Chondrocyte (in vitro differentiated cells): Measurements from ENCODE around the gene SYNPO2. TPM values are rescaled to one million over a fixed set of nuclear protein-coding genes. Genes with fewer than 3 reads are reported as not detected.
"Not testable (repeated sequence)": the region's sequence is repeated elsewhere in the genome, so short reads cannot be mapped to it uniquely, and the experiment has no call there.

Source experiments
- DNase-seq: peaks from one replicate; pipeline ENCODE4 v3.0.0; 2021; ENCODE audit warnings: mixed read lengths, low spot score
- H3K27ac Mint-ChIP-seq: one replicate; pipeline ENCODE4 v1.8.0; 2021; ENCODE audit warnings: mild to moderate bottlenecking, moderate library complexity, mixed read lengths; ENCODE audit not compliant: unreplicated experiment
- H3K27me3 Mint-ChIP-seq: 2 replicates; pipeline ENCODE4 v1.8.0; 2021; ENCODE audit warnings: low read depth, mixed read lengths
- H3K36me3 Mint-ChIP-seq: 2 replicates; pipeline ENCODE4 v1.8.0; 2021; ENCODE audit warnings: low read depth, mixed read lengths
- H3K4me1 Mint-ChIP-seq: 2 replicates; pipeline ENCODE4 v1.8.0; 2021; ENCODE audit warnings: low read depth, mild to moderate bottlenecking, mixed read lengths
- H3K4me3 Mint-ChIP-seq: one replicate; pipeline ENCODE4 v1.8.0; 2021; ENCODE audit warnings: mild to moderate bottlenecking, moderate library complexity, mixed read lengths; ENCODE audit not compliant: unreplicated experiment
- H3K9me3 Mint-ChIP-seq: 2 replicates; pipeline ENCODE4 v1.8.0; 2021; ENCODE audit warnings: low read depth, mixed read lengths
- total RNA-seq: library from RNA; stranded (reverse); gene quantifications from 3 replicates; pipeline ENCODE4 v1.2.1, GENCODE V29; 2021
- TF ChIP-seq, protein P1 (sequence below): fragments of 200-600 bp; sonication (generic); IDR thresholded peaks from 2 replicates; pipeline ENCODE4 v1.5.0; 2021; ENCODE audit warnings: antibody characterized with exemption, mild to moderate bottlenecking, moderate library complexity

The SYNPO2 gene
- total RNA-seq, 1 donor from 2014 or later = 21.5 TPM

DNA sequence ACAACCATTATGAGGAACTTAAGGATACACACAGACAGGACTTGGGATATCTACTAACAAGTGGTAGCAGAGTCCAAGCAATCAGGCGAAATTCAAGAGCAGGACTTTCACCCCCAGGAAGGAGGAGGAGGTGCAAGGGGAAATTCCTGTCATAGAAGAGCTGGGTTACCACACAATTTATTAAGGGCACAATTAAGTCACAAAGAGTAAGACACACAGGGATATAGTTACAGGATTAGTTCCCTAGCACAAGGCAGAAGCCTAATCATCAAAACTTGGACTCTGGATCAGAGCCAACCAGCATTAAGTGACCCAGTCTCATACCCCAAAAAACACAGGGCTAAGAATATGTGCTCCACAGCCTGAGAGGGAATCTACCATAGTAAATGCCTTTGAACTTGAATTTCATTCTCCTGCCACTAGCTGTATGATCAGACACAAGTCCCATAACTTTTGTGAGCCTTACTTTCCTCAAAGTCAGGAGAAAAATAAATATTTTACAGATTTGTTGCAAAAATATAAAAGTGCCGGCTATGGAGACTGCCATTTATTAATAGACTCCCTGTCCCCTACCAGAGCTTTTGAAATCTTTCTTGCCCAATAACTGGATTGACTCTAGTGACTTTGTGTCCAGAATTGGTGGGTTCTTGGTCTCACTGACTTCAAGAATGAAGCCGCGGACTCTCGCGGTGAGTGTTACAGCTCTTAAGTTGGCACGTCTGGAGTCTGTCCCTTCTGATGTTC is 87.0 kb downstream of the SYNPO2 start:
- H3K4me3 Mint-ChIP-seq = no peak overlapping the region
- peaks cover 39% of the 10 kb centered on the region for H3K4me1 Mint-ChIP-seq
- H3K36me3 Mint-ChIP-seq = no peaks in the 10 kb centered on the region
- no peaks in the 10 kb centered on the region for H3K9me3 Mint-ChIP-seq
- no peak for DNase-seq
- TF ChIP-seq, protein P1, sequence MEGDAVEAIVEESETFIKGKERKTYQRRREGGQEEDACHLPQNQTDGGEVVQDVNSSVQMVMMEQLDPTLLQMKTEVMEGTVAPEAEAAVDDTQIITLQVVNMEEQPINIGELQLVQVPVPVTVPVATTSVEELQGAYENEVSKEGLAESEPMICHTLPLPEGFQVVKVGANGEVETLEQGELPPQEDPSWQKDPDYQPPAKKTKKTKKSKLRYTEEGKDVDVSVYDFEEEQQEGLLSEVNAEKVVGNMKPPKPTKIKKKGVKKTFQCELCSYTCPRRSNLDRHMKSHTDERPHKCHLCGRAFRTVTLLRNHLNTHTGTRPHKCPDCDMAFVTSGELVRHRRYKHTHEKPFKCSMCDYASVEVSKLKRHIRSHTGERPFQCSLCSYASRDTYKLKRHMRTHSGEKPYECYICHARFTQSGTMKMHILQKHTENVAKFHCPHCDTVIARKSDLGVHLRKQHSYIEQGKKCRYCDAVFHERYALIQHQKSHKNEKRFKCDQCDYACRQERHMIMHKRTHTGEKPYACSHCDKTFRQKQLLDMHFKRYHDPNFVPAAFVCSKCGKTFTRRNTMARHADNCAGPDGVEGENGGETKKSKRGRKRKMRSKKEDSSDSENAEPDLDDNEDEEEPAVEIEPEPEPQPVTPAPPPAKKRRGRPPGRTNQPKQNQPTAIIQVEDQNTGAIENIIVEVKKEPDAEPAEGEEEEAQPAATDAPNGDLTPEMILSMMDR = no peak
- H3K27me3 Mint-ChIP-seq = no peaks in the 10 kb centered on the region
- H3K27ac Mint-ChIP-seq = no peak overlapping the region

DNA sequence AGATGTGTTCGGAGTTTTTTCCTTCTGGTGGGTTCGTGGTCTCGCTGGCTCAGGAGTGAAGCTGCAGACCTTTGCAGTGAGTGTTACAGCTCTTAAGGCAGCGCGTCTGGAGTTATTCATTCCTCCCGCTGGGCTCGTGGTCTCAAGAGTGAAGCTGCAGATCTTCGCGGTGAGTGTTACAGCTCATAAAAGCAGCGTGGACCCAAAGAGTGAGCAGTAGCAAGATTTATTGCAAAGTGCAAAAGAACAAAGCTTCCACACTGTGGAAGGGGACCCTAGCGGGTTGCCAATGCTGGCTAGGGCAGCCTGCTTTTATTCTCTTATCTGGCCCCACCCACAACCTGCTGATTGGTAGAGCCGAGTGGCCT is 87.5 kb downstream of the SYNPO2 start:
- not testable (repeated sequence) for H3K4me3 Mint-ChIP-seq, H3K27ac Mint-ChIP-seq, H3K36me3 Mint-ChIP-seq, H3K27me3 Mint-ChIP-seq, DNase-seq, H3K9me3 Mint-ChIP-seq
- peaks cover 43% of the 10 kb centered on the region for H3K4me1 Mint-ChIP-seq

DNA sequence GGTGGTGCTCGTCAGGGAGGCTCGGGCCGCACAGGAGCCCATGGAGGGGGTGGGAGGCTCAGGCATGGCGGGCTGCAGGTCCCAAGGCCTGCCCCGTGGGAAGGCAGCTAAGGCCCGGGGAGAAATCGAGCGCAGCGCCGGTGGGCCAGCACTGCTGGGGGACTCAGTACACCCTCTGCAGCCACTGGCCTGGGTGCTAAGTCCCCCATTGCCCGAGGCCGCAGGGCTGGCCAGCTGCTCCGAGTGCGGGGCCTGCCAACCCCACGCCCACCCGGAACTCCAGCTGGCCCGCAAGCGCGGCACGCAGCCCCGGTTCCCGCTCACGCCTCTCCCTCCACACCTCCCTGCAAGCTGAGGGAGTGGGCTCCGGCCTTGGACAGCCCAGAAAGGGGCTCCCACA is 88.4 kb downstream of the SYNPO2 start:
- H3K36me3 Mint-ChIP-seq, H3K27ac Mint-ChIP-seq, DNase-seq, H3K27me3 Mint-ChIP-seq, H3K9me3 Mint-ChIP-seq, H3K4me3 Mint-ChIP-seq: not testable (repeated sequence)
- H3K4me1 Mint-ChIP-seq = peaks cover 45% of the 10 kb centered on the region

DNA sequence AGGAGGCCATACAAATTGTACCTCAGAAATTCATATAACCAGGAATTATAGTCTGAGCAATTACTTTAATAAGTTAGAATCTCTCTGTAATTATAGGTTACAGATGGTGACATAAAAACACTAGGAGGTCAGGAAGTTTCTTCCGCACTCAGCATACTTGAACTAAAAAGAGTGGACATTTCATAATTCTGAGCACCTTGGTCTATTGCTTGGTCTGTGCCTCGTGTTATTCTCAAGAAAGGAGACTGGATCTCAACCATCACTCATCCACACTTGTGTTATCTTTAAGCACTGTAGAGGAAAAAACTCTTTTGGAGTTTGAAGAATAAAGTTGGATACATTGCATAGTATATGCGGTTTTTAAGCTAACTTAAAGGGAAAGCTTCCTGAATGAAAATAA is 91.1 kb downstream of the SYNPO2 start:
- peaks cover 40% of the 10 kb centered on the region for H3K4me1 Mint-ChIP-seq

DNA sequence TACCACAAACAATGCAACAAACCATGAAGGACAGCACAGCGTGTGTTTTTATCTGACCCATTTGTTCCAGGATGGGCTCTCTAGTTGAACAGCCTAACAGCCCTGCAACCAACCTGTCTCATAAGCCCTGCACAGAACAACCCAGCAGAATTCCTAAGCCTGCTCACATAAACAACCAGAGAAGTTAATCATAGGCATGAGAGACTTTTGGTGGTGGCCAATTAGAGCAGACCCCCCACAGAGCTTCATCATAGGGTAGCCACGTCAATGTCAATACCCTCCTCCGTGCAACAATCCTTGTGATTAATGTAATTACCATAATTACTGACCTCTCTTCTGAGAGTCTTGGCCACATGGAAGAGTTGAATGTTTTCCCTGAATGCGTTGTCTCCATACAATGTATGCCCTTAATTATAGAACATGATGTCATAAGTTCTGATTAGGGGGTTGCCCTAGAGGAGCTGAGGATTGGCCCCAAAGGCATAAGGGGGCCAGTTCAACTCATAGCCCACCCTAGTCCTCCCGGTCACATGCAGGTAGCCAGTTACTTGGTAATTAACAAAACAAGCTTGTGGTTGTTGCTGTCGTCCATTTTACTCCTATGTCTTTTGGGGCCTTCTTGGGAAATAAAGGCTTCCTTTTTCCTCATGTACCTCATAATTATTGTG is 92.7 kb downstream of the SYNPO2 start:
- DNase-seq = no peak
- peaks cover 31% of the 10 kb centered on the region for H3K4me1 Mint-ChIP-seq
- H3K9me3 Mint-ChIP-seq = no peaks in the 10 kb centered on the region
- no peaks in the 10 kb centered on the region for H3K27me3 Mint-ChIP-seq
- no peaks in the 10 kb centered on the region for H3K36me3 Mint-ChIP-seq
- no peak overlapping the region for H3K27ac Mint-ChIP-seq
- TF ChIP-seq, protein P1 = no peak
- H3K4me3 Mint-ChIP-seq = no peak overlapping the region

More for the DNA sequence above, 91.1 kb downstream of the SYNPO2 start:
- Mint-ChIP-seq H3K27ac (no peak overlapping the region), H3K36me3 (no peaks in the 10 kb centered on the region), H3K27me3 (no peaks in the 10 kb centered on the region), H3K4me3 (no peak overlapping the region), H3K9me3 (no peaks in the 10 kb centered on the region)
- DNase-seq = no peak
- TF ChIP-seq, protein P1 = no peak

DNA sequence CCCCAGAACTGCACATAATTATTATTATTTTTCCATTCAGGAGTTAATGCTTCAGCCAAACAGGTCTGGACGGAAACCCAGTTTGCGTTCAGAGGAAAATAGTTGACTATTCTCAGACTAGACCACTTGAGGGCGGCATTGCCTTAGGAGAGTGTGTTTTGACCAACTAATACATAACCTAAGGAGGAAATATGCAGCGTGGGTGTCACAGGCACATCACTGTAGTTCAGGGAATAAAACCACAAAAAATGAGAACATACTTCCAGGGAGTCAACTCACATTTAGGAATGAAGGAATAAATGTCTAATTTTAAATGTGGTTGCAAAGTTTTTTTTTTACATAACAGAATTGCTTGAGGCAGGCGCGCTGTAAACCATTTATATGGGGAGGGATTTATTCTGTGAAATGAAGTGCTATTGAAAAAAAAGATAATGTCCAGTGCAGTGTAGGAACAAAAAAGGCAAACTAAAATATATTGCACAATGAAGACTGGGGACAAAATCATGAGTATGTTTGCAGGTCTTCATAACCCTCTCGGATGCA is 93.3 kb downstream of the SYNPO2 start:
- Mint-ChIP-seq H3K4me1 (peaks cover 31% of the 10 kb centered on the region), H3K9me3 (peaks cover 2% of the 10 kb centered on the region), H3K36me3 (no peaks in the 10 kb centered on the region), H3K27me3 (no peaks in the 10 kb centered on the region), H3K4me3 (peak overlapping the region; percentile 1), H3K27ac (peak overlapping the region; percentile 52)
- DNase-seq = no peak
- TF ChIP-seq, protein P1 = peak; percentile 96
